Panc1 (cell line): ENCODE data around the gene CALM1. TPM values are rescaled to one million over a fixed set of nuclear protein-coding genes. Genes with fewer than 3 reads are reported as not detected.

ENCODE experiments used
- ATAC-seq: fragments of 200-7000 bp; cut with Tn5 transposase; 2 replicates; pipeline ENCODE4 v1.9.1; 2020; ENCODE audit warnings: mild to moderate bottlenecking, moderate library complexity
- BruUV-seq: library from RNA; stranded (reverse); fragments of 400-500 nt; replicated peaks from 2 replicates; lab custom pipeline; 2021; lab: Mats Ljungman, UMichigan
- CTCF ChIA-PET: fragments of 300-600 bp; sonication (Branson Sonifier 250); formaldehyde crosslinking; loops from one replicate; lab custom pipeline; 2022; ENCODE audit warnings: antibody characterized with exemption; lab: Charles Lee
- POLR2A ChIA-PET: fragments of 300-600 bp; sonication (Branson Sonifier 250); formaldehyde crosslinking; loops from one replicate; lab custom pipeline; 2022; ENCODE audit warnings: antibody characterized with exemption; lab: Charles Lee
- DNase-seq: peaks from one replicate; pipeline ENCODE4 v3.0.0-alpha.2; 2010; ENCODE audit warnings: low read depth, low spot score
- H3K27ac ChIP-seq: 2 replicates; pipeline ENCODE4 v1.5.1; 2011; ENCODE audit warnings: mild to moderate bottlenecking, low read length, inconsistent platforms
- H3K27me3 ChIP-seq: fragments of 200-500 bp; sonication (Bioruptor generic); 2 replicates; pipeline ENCODE4 v1.6.0; 2014; ENCODE audit warnings: low read length, inconsistent platforms; ENCODE audit not compliant: control insufficient read depth, insufficient read depth
- H3K36me3 ChIP-seq: fragments of 200-500 bp; sonication (Bioruptor generic); 2 replicates; pipeline ENCODE4 v1.5.1; 2014; ENCODE audit warnings: inconsistent platforms, mild to moderate bottlenecking, low read length, moderate library complexity; ENCODE audit not compliant: control insufficient read depth, insufficient read depth
- H3K4me1 ChIP-seq: 2 replicates; pipeline ENCODE4 v1.5.1; 2011; ENCODE audit warnings: inconsistent platforms, mild to moderate bottlenecking, low read length, moderate library complexity; ENCODE audit not compliant: control insufficient read depth, insufficient read depth
- H3K4me3 ChIP-seq, 2 experiments: 2 replicates each; pipeline ENCODE4 v1.5.1; 2011 to 2012; ENCODE audit warnings: low read depth in 2 of 2, low read length in 2 of 2, mild to moderate bottlenecking in 2 of 2, inconsistent platforms in 1 of 2, moderate library complexity in 1 of 2
- H3K9me3 ChIP-seq: fragments of 200-500 bp; sonication (Bioruptor generic); 2 replicates; pipeline ENCODE4 v1.5.1; 2014; ENCODE audit warnings: low read depth, mild to moderate bottlenecking, inconsistent platforms, low read length, moderate library complexity; ENCODE audit not compliant: control insufficient read depth, insufficient read depth
- POLR2AphosphoS5 ChIP-seq: IDR thresholded peaks from 2 replicates; pipeline ENCODE4 v1.6.1; 2012; ENCODE audit warnings: mild to moderate bottlenecking, low read depth, low read length, moderate library complexity
- SIN3A ChIP-seq: IDR thresholded peaks from 2 replicates; pipeline ENCODE4 v1.6.1; 2012; ENCODE audit warnings: low read depth, mild to moderate bottlenecking, low read length, moderate library complexity, borderline replicate concordance; ENCODE audit not compliant: insufficient read depth
- TCF7L2 ChIP-seq: IDR thresholded peaks from 2 replicates; pipeline ENCODE4 v1.6.1; 2011; ENCODE audit warnings: mild to moderate bottlenecking, low read depth, low read length, inconsistent platforms
- in situ Hi-C: cut with HindIII; loops from 2 replicates; pipeline ENCODE4 v1.10.0; 2016; ENCODE audit warnings: low sequenced_read_pairs, low pct_unique_long_range_greater_than_20kb
- intact Hi-C: fragments of 100-400 bp; cut with micrococcal nuclease; formaldehyde crosslinking; loops from one replicate; pipeline ENCODE4 v1.10.0; 2022; ENCODE audit not compliant: unreplicated experiment
- total RNA-seq: library from RNA; stranded (reverse); gene quantifications from one replicate; pipeline ENCODE4 v1.2.1, GENCODE V29; 2021; ENCODE audit not compliant: unreplicated experiment
- TF ChIP-seq, protein P1 (sequence below), 2 experiments: IDR thresholded peaks; 2 replicates each; pipeline ENCODE4 v1.6.1; 2011 to 2012; ENCODE audit warnings: low read depth in 2 of 2, control low read depth in 1 of 2, low read length in 1 of 2, mild to moderate bottlenecking in 1 of 2, moderate library complexity in 1 of 2; ENCODE audit not compliant: insufficient read depth in 1 of 2
- TF ChIP-seq, protein P2 (sequence below): fragments of 450-650 bp; IDR thresholded peaks from 2 replicates; pipeline ENCODE4 v1.5.1; 2017; ENCODE audit warnings: mild to moderate bottlenecking

Gene CALM1
- total RNA-seq, 1 experiment from 2014 or later, result 182 TPM

DNA sequence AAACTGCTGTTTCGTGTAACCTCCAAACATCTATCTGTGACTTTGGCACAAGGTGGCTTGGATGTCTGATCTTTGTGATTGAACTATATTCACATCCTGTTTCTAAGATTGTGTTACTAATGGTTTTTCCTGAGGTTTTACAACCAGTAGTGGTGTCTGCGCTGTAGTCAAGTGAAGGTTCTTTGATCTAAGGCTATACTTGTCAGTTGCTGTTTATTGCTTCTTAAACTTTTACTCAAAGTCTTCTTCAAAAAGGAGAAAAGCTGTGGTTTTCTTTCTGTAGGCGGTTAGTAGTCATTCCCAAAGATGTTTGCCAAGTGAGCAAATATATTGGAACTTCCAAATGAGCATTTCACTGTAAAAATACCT, 12.3 kb upstream of the CALM1 start:
- ChIA-PET CTCF (no interaction called here), POLR2A (no interaction called here)
- ATAC-seq, result no peak
- no peaks in the 10 kb centered on the region; the same call in 1 of the 2 replicates for H3K36me3 ChIP-seq
- H3K4me3 ChIP-seq, result no peak overlapping the region; a peak in 1 of 4 replicates
- H3K9me3 ChIP-seq, result no peaks in the 10 kb centered on the region
- no TSS peak for BruUV-seq
- TF ChIP-seq TCF7L2 (no peak), SIN3A (no peak), POLR2AphosphoS5 (no peak)
- TF ChIP-seq, protein P1, sequence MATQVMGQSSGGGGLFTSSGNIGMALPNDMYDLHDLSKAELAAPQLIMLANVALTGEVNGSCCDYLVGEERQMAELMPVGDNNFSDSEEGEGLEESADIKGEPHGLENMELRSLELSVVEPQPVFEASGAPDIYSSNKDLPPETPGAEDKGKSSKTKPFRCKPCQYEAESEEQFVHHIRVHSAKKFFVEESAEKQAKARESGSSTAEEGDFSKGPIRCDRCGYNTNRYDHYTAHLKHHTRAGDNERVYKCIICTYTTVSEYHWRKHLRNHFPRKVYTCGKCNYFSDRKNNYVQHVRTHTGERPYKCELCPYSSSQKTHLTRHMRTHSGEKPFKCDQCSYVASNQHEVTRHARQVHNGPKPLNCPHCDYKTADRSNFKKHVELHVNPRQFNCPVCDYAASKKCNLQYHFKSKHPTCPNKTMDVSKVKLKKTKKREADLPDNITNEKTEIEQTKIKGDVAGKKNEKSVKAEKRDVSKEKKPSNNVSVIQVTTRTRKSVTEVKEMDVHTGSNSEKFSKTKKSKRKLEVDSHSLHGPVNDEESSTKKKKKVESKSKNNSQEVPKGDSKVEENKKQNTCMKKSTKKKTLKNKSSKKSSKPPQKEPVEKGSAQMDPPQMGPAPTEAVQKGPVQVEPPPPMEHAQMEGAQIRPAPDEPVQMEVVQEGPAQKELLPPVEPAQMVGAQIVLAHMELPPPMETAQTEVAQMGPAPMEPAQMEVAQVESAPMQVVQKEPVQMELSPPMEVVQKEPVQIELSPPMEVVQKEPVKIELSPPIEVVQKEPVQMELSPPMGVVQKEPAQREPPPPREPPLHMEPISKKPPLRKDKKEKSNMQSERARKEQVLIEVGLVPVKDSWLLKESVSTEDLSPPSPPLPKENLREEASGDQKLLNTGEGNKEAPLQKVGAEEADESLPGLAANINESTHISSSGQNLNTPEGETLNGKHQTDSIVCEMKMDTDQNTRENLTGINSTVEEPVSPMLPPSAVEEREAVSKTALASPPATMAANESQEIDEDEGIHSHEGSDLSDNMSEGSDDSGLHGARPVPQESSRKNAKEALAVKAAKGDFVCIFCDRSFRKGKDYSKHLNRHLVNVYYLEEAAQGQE (IDR thresholded peaks at IDR 0.05; ENCODE audit: insufficient read depth in 1 of 2, low read depth in 2 of 2, low read length in 1 of 2), result no peak
- TF ChIP-seq, protein P2, sequence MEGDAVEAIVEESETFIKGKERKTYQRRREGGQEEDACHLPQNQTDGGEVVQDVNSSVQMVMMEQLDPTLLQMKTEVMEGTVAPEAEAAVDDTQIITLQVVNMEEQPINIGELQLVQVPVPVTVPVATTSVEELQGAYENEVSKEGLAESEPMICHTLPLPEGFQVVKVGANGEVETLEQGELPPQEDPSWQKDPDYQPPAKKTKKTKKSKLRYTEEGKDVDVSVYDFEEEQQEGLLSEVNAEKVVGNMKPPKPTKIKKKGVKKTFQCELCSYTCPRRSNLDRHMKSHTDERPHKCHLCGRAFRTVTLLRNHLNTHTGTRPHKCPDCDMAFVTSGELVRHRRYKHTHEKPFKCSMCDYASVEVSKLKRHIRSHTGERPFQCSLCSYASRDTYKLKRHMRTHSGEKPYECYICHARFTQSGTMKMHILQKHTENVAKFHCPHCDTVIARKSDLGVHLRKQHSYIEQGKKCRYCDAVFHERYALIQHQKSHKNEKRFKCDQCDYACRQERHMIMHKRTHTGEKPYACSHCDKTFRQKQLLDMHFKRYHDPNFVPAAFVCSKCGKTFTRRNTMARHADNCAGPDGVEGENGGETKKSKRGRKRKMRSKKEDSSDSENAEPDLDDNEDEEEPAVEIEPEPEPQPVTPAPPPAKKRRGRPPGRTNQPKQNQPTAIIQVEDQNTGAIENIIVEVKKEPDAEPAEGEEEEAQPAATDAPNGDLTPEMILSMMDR, result no peak
- H3K4me1 ChIP-seq, result peaks cover 15% of the 10 kb centered on the region
- no peaks in the 10 kb centered on the region for H3K27me3 ChIP-seq
- intact Hi-C loops, result loop anchor here (5.0 kb wide), 1 partner anchor 52 kb away; the partner anchor contains the start of gene NRDE2
- in situ Hi-C loops, result no loop called here
- DNase-seq, result no peak
- H3K27ac ChIP-seq, result peak overlapping the region; percentile 86

DNA sequence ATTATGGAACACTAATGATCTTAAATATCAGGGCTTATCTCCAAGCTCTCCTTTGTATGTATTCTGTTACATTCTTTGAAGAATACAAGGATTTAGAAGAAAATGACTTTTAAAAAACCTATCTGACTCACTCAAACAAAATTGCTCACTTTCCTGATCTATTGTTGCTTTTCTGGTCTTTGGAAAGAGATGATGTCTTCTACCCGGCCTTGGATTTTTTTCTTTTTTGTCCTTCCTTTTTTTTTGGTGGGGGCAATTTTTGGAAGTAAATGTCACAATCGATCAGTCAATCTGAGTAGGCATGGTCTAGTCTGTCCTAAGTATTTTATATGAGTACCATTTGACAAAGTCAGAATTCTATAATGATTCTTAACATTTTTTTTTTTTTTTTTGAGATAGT, 10.5 kb upstream of the CALM1 start:
- no peak for DNase-seq
- Histone ChIP-seq H3K36me3 (no peaks in the 10 kb centered on the region; the same call in 1 of the 2 replicates), H3K4me1 (peaks cover 15% of the 10 kb centered on the region), H3K27me3 (no peaks in the 10 kb centered on the region), H3K27ac (no peak overlapping the region), H3K4me3 (no peak overlapping the region), H3K9me3 (no peaks in the 10 kb centered on the region)
- no peak for ATAC-seq
- CTCF ChIA-PET, result no interaction called here
- no peak for TF ChIP-seq SIN3A
- TF ChIP-seq, protein P1 (IDR thresholded peaks at IDR 0.05; ENCODE audit: insufficient read depth in 1 of 2, low read depth in 2 of 2, low read length in 1 of 2), result no peak
- TF ChIP-seq, protein P2, result no peak
- TF ChIP-seq POLR2AphosphoS5, result no peak
- no peak for TF ChIP-seq TCF7L2
- intact Hi-C loops, result no loop called here
- no TSS peak for BruUV-seq
- in situ Hi-C loops, result no loop called here
- POLR2A ChIA-PET, result no interaction called here
